GM21529 (cell line): ENCODE data around the gene GNB2.
"Not testable (repeated sequence)": the region's sequence is repeated elsewhere in the genome, so short reads cannot be mapped to it uniquely, and the experiment has no call there.

Experiments
- ATAC-seq: cut with Tn5 transposase; IDR thresholded peaks from one replicate; pipeline ENCODE4 v1.9.1; 2021; ENCODE audit not compliant: unreplicated experiment

GNB2 gene

DNA sequence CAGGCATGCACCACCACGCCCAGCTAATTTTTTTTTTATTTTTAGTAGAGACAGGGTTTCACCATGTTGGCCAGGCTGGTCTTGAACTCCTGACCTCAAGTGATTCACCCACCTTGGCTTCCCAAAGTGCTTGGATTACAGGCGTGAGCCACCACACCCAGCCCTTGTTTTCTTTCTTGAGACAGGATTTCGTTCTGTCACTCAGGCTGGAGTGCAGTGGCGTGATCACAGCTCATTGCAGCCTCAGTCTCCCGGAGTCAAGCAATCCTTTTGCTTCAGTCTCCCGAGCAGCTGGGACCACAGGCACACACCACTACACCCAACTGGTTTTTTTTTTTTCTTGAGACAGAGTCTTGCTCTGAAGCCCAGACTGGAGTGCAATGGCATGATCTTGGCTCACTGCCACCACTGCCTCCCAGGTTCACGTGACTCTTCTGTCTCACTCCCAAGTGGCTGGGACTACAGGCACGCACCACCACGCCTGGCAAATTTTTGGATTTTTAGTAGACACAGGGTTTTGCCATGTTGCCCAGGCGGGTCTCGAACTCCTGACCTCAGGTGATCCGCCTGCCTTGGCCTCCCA lies 11.3 kb upstream of the GNB2 start:
- not testable (repeated sequence) for ATAC-seq

DNA sequence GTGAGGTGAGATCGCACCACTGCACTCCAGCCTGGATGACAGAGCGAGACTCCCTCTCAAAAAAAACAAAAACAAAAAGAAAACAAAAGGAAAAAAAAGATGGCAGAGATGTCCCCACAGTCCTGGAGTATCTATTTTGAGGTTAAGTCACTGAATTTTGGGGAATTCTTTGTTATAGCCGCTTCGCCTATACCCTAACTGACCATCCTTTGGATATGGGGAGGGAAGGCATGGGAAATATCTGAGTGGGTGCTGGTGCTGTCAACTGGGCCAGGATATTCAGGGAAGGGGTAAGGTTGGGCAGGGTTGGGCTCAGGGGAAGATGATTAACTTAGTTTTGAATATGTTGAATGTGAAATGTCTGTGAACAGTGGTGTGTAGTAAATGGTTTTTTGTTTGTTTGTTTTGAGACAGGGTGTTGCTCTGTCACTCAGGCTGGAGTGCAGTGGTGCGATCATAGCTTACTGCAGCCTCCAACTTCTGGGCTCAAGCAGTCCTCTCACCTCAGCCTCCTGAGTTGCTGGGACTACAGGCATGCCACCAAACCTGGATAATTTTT lies 8.3 kb upstream of the GNB2 start:
- ATAC-seq, result no peak

DNA sequence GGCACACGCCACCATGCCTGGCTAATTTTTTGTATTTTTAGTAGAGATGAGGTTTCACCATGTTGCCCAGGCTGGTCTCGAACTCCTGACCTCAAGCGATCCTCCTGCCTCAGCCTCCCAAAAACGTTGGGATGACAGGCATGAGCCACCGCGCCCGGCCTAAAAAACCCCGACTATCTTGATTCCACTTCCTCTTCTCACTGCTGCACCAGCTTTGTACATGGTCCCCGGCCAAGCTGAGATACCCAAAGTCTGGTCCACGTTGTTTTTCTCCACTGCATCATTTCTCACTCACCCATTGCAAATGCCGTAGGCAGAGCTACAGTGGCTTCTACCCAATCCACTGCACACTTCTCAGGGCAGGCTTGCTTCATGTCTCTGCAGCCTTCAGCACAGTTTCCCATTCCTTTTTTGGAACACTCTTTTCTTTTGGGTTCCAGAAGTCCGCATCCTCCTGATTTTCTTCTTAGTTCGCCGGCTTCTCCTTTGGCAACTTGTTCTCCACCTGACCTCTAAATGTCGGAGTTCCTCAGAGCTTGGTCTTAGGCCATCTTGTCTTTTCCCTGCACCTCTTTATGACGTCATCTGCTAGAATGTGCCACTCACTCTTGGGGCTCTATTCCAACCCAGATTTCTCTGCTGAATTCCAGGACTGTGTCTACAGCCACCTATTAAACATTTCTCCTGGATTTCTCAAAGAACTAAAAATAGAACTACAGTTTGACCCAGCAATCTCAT lies 6.0 kb upstream of the GNB2 start:
- ATAC-seq, result no peak

DNA sequence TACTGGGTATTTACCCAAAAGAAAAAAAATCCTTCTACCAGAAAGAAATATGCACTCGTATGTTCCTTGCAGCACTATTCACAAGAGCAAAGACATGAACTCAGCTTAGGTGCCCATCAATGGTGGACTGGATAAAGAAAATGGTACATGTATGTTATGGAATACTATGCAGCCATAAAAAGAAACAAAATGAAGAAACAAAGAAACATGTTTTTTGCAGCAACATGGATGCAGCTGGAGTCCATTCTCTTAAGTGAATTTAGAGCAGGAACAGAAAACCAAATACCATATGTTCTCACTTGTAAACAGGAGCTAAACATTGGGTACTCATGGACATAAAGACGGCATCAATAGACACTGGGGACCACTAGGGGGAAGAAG lies 5.5 kb upstream of the GNB2 start:
- ATAC-seq, result no peak

DNA sequence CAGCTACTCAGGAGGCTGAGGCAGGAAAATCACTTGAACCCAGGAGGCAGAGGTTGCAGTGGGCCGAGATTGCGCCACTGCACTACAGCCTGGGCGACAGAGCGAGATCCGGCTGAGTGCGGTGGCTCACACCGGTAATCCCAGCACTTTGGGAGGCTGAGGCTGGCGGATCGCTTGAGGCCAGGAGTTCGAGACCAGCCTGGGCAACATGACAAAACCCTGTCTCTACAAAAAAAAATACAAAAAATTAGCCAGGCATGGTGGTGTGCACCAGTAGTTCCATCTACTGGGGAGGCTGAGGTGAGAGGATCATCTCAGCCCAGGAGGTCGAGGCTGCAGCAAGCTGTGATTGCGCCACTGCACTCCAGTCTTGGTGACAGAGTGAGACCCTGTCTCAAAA lies 4.4 kb upstream of the GNB2 start:
- ATAC-seq, result not testable (repeated sequence)

DNA sequence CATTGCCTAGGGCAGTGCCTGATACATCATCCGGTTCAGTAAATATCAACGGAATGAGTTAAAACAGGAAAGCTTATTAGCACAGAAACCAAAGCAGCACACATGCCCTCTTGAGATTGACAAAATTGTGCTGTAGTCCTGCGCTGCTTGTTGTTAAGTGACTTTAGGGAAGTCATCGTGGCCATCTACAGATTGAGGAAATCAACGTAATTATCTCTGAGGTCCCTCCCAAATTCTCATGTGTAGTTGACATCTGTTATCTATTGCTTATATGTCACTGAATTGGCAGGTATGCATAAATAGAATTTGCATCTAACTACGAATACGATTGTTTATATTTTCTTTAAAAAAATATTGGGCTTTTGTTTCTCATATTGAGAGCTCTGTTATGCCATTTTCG lies 3.5 kb upstream of the GNB2 start:
- no peak for ATAC-seq

DNA sequence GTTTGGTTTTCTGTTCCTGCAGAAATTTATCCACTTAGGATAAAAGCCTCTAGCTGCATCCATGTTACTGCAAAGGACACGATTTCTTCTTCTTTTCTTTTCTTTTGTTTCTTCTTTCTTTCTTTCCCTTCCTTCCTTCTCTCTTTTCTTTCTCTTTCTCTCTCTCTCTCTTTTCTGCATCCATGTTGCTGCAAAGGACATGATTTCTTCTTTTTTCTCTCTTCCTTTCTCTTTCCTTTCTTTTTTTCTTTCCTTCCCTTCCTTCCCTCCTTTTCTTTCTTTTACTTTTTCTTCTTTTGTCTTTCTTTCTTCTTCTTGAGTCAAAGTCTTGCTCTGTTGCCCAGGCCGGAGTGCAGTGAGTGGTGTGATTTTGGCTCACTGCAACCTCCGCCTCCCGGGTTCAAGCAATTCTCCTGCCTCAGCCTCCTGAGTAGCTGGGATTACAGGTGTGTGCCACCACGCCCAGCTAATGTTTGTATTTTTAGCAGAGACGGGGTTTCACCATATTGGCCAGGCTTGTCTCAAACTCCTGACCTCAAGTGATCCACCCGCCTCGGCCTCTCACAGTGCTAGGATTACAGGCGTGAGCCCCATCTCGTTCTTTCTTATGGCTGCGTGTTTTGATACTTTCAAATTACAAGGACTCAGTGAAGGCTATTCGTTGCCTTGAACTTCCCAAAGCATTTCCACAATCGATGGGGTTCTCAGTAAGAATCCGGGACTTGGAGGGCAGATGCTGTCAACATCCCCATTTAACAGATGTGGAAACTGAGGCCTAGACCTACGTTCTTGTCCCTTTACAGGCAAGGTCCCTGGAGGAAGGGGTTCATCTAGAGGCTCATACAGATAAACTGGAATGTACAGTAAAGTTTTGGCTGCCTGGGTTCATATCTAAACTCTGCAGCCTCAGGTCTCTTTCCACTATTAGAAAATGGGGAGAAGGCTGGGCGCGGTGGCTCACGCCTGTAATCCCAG lies 1.9 kb upstream of the GNB2 start:
- ATAC-seq, result no peak

DNA sequence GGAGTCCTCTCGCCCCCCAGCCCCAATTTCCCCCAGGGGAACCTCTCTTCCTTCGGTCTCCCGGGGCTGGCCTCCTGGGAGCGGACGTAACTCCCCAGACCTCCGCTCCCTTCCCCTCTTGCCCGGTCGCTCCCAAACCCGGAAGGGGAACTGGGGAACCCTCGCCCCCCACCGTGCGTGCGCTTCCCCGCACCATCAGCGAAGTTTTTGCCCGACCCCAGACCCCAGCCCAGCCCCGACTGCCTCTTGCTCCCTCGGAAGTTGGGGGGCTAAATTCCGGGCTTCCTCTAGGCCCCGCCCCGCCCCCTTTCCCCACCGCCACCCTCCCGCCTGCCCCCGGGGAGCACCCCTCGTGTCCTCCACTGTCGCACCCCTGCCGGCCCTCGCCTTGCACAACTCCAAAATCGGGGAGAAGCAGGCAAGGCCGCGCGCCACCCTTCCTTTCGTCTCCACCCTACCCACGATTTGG lies 436 bp downstream of the GNB2 start:
- ATAC-seq, result no peak

DNA sequence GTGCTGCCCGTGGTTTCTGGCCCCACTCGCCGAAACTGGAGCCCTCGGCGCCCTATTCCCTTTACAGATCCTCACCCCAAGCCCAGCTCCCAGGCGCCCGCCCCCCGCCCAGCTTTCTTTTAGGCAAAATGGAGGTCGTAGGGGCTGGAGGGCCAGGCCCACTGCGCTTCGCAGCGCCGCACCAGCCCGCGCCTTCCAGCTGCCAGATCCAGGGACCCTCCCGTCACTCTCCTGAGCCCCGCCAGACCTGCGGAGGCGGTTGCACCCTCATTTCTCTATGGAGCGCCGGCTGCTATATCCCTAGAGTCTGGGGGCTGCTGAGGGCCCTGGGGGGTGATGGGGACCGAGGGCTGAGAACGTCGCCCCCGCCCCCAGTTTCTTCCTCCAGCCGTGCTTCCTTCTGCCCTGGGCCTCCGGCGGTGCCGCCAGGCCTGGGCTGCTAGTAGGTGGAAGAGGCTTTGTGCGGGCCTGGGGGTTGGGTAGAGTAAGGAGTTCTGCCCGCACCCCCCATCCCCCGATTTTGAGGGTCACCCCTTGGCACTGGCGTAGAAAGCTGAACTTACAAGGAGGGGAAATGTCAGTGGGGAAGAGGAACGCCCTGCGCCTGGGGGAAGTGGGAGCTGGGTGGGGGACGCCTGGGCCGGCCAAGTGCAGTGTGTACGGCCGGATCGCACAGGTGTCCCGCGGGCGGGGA lies 1.0 kb downstream of the GNB2 start:
- ATAC-seq, result no peak

DNA sequence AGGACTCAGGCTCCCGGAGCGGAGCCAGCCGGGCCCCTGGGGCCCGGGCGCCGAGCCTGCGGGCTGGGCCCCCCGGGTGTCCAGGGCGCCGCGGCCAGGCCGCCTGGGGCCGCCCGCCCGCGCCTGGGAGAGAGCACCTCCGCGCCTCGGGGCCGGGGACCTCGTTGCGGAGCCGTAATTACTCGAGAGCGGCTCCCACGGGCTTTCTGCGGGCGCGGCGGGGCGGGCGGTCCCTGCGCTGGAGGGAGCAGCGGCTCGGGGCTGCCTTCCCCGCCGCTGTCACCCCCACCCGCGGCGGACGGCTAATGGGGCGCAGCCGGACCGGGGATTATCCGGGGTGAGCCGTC lies 1.5 kb downstream of the GNB2 start:
- no peak for ATAC-seq

DNA sequence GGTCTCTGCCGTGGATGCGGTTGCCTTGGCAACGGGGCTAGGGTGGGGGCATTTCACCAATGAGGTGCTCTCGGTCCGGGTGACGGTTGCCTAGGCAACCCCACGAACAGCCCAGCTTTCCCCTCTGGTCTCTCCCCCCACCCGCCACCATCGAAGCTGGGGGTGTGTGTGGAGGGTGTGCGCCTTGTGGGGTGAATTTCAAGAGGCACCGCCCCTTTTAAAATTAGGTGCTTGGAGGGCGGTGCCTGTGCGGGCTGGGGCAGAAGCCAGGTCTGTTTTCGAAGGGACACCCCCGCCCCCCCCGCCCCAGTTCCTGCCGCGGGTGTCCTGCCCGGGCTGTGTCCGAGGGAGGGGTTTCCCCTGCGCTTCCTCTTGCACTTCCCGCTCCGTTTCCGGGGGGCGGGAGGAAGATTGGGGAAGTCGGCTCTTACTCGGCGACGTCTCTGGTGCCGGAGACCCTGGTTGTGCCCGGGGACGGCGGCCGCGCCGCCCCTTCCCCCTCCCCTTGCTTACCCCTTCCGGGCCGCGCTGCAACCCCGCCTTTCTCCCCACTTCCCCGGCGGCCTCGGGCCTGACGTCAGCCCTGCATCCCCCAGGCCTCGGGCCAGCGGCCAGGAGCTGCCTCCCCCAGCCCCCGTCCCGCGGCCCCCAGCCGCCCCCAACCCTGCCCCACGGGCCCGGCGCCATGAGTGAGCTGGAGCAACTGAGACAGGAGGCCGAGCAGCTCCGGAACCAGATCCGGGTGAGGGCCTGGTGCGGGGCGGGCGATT lies 2.2 kb downstream of the GNB2 start:
- peak; percentile 37 for ATAC-seq

DNA sequence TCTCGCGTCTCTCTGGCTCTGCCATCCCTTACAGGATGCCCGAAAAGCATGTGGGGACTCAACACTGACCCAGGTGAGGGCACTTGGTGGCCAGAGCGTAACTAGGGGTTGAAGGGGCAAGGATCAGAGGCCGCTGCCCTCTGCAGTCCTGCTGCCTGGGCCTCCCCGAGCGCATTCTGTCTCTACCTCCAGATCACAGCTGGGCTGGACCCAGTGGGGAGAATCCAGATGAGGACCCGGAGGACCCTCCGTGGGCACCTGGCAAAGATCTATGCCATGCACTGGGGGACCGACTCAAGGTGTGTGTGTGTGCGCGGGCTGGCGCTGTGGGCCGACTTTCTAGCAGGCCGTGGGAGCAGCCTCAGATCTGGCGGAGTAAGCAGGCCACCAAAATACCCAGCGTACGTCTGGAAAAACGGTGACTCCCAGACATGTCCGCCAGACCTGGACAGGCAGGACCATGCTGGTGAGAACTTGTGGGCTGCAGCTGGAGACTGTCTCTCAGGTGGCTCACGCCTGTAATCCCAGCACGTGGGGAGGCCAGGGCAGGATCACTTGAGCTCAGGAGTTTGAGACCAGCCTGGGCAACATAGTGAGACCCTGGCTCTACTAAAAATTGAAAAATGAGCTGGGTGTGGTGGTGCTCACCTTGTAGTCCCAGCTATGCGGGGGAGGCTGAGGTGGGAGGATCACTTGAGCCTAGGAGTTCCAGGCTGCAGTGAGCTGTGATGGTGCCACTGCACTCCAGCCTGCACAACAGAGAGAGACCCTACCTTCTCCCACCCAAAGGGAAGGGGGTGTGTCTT lies 3.2 kb downstream of the GNB2 start:
- ATAC-seq, result no peak

DNA sequence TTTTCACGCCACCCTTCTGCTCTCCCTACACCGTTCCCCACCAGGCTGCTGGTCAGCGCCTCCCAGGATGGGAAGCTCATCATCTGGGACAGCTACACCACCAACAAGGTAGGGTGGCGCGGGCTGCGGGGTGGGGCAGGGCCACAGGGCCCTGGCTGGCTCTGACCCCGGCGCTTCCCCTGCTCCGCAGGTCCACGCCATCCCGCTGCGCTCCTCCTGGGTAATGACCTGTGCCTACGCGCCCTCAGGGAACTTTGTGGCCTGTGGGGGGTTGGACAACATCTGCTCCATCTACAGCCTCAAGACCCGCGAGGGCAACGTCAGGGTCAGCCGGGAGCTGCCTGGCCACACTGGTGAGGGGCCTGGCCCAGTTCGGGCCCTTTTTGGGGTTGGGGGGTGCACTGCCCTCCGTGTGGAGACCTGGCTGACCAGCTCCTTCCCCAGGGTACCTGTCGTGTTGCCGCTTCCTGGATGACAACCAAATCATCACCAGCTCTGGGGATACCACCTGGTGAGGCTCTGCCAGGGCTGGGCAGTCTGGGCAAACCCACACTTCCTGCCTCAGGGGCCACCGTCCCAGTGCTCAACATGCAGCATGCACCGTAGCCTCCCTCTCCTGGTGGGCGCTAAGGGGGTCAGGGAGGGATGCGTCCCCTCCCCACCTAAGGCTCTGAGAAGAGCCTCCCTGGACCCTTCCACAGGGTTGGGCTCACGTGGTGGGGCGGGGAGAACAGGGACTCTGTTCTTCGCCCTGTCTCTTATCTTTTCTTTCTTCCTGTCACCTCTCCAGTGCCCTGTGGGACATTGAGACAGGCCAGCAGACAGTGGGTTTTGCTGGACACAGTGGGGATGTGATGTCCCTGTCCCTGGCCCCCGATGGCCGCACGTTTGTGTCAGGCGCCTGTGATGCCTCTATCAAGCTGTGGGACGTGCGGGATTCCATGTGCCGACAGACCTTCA lies 4.0 kb downstream of the GNB2 start:
- ATAC-seq, result no peak

DNA sequence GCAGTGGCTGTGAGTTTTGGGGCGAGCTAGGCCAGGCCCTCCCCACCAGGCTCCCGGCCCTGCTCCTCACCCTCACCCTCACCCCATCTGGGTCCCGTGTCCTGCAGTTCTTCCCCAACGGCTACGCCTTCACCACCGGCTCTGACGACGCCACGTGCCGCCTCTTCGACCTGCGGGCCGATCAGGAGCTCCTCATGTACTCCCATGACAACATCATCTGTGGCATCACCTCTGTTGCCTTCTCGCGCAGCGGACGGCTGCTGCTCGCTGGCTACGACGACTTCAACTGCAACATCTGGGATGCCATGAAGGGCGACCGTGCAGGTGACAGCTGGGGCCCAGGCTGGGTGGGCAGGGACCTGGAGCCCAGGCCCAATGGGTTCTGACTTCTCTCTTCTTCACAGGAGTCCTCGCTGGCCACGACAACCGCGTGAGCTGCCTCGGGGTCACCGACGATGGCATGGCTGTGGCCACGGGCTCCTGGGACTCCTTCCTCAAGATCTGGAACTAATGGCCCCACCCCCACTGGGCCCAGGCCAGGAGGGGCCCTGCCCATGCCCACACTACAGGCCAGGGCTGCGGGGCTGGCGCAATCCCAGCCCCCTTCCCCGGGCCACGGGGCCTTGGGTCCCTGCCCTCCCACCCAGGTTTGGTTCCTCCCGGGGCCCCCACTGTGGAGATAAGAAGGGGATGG lies 4.9 kb downstream of the GNB2 start:
- ATAC-seq, result no peak

DNA sequence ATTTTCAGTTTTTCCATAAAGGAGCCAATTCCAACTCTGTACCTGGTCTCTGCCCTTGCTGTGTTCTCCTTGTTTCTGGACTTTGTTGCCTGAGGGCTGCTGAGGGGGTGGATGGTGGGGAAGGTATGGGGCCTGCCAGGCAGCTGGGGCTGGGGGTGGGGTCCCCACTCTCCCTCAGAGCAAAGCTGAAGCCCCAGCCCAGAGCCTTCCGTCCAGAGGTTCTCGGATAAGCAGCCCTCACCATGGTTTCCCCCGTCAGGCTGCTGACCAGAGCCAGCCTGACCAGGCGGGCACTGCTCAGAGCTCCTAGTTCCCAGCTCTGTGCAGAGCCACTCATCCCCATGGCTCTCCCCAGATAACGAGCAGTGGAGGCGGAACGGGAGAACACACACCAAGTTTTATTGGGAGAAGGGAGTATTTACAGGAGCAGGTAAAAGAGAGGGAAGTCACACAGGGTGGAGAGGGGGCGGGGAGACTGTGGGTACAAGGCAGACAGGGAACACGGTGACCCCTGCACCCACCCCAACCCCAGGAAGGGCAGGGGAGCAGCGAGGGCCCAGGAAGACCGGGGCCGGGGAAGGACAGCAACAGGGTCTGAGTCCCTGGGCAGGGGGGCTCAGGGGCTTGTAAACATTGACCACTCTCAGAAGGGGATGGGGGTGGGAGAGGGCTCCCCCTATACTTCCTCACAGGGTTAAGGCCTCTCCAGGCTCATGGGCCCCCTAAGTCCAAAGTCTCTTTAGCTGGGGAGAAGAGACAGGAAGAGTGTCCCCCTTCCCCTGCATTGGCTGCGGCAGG lies 5.8 kb downstream of the GNB2 start:
- ATAC-seq, result no peak

DNA sequence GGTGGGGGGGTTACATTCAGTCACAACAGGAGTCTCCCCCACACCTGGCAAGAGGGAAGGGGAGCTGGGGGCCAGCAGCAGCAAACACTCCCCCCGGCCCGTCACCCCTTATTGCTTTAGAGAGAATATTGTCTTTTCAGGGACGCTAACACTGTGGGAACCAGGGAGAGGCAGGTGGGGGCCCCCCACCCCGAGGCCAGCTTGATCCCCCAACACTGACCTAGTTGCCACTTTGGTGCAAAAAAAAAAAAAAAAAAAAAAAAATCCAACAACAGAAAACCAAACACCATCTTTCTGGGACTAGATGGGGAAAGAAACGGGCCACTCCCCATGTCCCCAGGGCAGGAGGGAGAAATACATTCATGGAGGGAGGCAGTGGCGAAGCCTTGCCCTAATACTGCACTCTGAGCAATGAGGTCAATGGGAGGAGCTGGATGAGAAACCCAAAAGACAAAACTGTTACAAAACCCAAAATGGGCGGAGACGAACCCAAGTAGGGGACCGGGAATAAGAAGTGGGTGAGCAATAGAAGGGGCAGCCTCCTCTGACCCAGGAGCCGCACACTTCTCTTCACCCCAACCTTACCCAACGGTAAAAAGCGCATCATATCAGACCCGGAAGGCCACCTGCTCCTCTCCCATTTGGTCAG lies 6.5 kb downstream of the GNB2 start:
- ATAC-seq, result no peak
